Smooth muscle cell (in vitro differentiated cells): ENCODE measurements around the gene TMEM218. TPM values are rescaled to one million over a fixed set of nuclear protein-coding genes. Genes with fewer than 3 reads are reported as not detected.

Source experiments
- DNase-seq: peaks from one replicate; lab custom pipeline; 2025; ENCODE audit not compliant: unreplicated experiment; lab: John Stamatoyannopoulos, UW
- H2AFZ ChIP-seq: fragments of 200-600 bp; sonication (generic); 2 replicates; pipeline ENCODE4 v1.6.0; 2016; ENCODE audit warnings: antibody characterized with exemption, low read depth, mild to moderate bottlenecking
- H3F3A ChIP-seq: fragments of 200-600 bp; sonication (generic); 2 replicates; pipeline ENCODE4 v1.6.0; 2017; ENCODE audit warnings: antibody characterized with exemption, low read depth
- H3K27ac ChIP-seq: fragments of 200-600 bp; sonication (generic); 2 replicates; pipeline ENCODE4 v1.5.1; 2016; ENCODE audit warnings: low read depth, mild to moderate bottlenecking
- H3K27me3 ChIP-seq: fragments of 200-600 bp; sonication (generic); 2 replicates; pipeline ENCODE4 v1.6.1; 2016; ENCODE audit warnings: low read depth, mild to moderate bottlenecking
- H3K36me3 ChIP-seq: fragments of 200-600 bp; sonication (generic); 2 replicates; pipeline ENCODE4 v1.5.1; 2016; ENCODE audit warnings: low read depth
- H3K4me1 ChIP-seq: fragments of 200-600 bp; sonication (generic); 2 replicates; pipeline ENCODE4 v1.5.1; 2016; ENCODE audit warnings: low read depth
- H3K4me2 ChIP-seq: fragments of 200-600 bp; sonication (generic); 2 replicates; pipeline ENCODE4 v1.6.0; 2016; ENCODE audit warnings: mild to moderate bottlenecking
- H3K4me3 ChIP-seq: fragments of 200-600 bp; sonication (generic); 2 replicates; pipeline ENCODE4 v1.5.1; 2016; ENCODE audit warnings: mild to moderate bottlenecking
- H3K79me2 ChIP-seq: fragments of 200-600 bp; sonication (generic); 2 replicates; pipeline ENCODE4 v1.6.0; 2016; ENCODE audit warnings: low read depth, mild to moderate bottlenecking
- H3K9ac ChIP-seq: fragments of 200-600 bp; sonication (generic); 2 replicates; pipeline ENCODE4 v1.6.0; 2016; ENCODE audit warnings: low read depth
- H3K9me3 ChIP-seq: fragments of 200-600 bp; sonication (generic); replicated peaks from 2 replicates; pipeline ENCODE4 v1.5.1; 2016; ENCODE audit warnings: low read depth
- H4K20me1 ChIP-seq: fragments of 200-600 bp; sonication (generic); 2 replicates; pipeline ENCODE4 v1.6.0; 2016; ENCODE audit warnings: low read depth
- WGBS: methylation state at CpG from one replicate; pipeline ENCODE4 v1.1.7; 2016; ENCODE audit warnings: low lambda C conversion rate; 5-methylcytosine and 5-hydroxymethylcytosine counted together
- polyA plus RNA-seq: library from polyadenylated mRNA; unstranded; fragments of >200 nt; fragmentation: Nextera tagmentation; extraction: Ambion mirVana; gene quantifications from 2 replicates; pipeline ENCODE4 v1.2.1, GENCODE V29; 2016
- total RNA-seq: library from RNA; depleted of rRNA; stranded (reverse); fragments of >200 nt; gene quantifications from 2 replicates; pipeline ENCODE4 v1.2.3, GENCODE V29; 2014
- TF ChIP-seq, protein P1 (sequence below): fragments of 200-600 bp; sonication (generic); IDR thresholded peaks from 2 replicates; pipeline ENCODE4 v1.5.1; 2017; ENCODE audit warnings: borderline replicate concordance, mild to moderate bottlenecking, antibody characterized with exemption; ENCODE audit not compliant: insufficient read depth, poor library complexity, severe bottlenecking

Gene TMEM218
- total and polyA plus RNA-seq, 2 experiments from 2014 or later: 22.1 to 30.7 TPM

DNA sequence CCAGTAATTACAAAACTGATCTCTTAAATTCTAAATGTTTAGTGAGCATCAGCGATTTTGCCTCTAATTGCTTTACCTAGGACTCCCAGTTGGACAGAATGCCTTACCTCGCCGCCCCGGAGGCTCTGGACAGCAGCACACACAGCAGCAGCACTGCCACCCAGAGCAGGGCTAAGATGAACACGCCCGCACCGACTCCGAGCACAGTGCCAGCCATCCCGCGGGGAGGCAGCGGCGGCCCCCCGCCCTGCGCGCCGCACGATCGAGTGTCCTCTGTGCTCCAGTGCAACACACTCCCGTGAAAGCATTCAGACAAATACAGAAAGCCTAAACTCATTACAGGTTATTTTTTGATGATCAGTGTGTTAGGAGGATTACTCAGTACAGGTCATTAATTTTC lies 9.4 kb downstream of the TMEM218 start:
- WGBS: 98% methylated on average over 19 of the region's 19 CpGs
- peaks cover 6% of the 10 kb centered on the region for H3K36me3 ChIP-seq
- no peaks in the 10 kb centered on the region for H3K27me3 ChIP-seq
- no peak for DNase-seq
- TF ChIP-seq, protein P1, sequence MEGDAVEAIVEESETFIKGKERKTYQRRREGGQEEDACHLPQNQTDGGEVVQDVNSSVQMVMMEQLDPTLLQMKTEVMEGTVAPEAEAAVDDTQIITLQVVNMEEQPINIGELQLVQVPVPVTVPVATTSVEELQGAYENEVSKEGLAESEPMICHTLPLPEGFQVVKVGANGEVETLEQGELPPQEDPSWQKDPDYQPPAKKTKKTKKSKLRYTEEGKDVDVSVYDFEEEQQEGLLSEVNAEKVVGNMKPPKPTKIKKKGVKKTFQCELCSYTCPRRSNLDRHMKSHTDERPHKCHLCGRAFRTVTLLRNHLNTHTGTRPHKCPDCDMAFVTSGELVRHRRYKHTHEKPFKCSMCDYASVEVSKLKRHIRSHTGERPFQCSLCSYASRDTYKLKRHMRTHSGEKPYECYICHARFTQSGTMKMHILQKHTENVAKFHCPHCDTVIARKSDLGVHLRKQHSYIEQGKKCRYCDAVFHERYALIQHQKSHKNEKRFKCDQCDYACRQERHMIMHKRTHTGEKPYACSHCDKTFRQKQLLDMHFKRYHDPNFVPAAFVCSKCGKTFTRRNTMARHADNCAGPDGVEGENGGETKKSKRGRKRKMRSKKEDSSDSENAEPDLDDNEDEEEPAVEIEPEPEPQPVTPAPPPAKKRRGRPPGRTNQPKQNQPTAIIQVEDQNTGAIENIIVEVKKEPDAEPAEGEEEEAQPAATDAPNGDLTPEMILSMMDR: no peak
- no peak overlapping the region for H3K9ac ChIP-seq
- no peak overlapping the region for H3K4me3 ChIP-seq
- no peaks in the 10 kb centered on the region for H4K20me1 ChIP-seq
- no peak overlapping the region for H2AFZ ChIP-seq
- H3K4me1 ChIP-seq: no peaks in the 10 kb centered on the region
- no peaks in the 10 kb centered on the region for H3F3A ChIP-seq
- no peaks in the 10 kb centered on the region for H3K9me3 ChIP-seq
- peaks cover 5% of the 10 kb centered on the region for H3K79me2 ChIP-seq
- H3K27ac ChIP-seq: no peak overlapping the region
- H3K4me2 ChIP-seq: no peak overlapping the region

DNA sequence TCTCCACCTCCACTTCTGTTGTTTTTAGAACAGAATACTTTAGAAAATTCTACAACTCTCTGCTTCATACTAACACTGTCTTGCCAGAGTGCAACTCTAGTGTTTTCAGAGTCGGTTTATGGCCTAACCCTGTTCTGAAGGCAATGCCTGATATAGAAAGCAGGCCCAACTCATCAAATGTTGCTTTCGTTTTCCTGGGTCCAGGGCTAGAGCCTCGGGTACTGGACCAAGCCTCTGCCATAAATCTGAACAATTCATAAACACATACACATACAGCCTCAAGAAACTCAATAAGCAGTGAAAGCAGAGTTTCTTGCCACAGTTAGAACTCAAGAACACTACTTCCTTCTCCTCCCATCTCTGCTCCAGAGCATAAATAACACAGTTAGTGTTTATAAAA lies 9.8 kb downstream of the TMEM218 start:
- Histone ChIP-seq H4K20me1 (no peaks in the 10 kb centered on the region), H3K27ac (no peak overlapping the region), H3K9ac (no peak overlapping the region), H2AFZ (no peak overlapping the region), H3K4me2 (no peak overlapping the region), H3K79me2 (peaks cover 5% of the 10 kb centered on the region), H3K9me3 (no peaks in the 10 kb centered on the region), H3K4me3 (no peak overlapping the region), H3K4me1 (no peaks in the 10 kb centered on the region), H3K27me3 (no peaks in the 10 kb centered on the region), H3K36me3 (peaks cover 7% of the 10 kb centered on the region), H3F3A (no peaks in the 10 kb centered on the region)
- WGBS: 95% methylated on average over 3 of the region's 3 CpGs
- TF ChIP-seq, protein P1: no peak
- DNase-seq: no peak

DNA sequence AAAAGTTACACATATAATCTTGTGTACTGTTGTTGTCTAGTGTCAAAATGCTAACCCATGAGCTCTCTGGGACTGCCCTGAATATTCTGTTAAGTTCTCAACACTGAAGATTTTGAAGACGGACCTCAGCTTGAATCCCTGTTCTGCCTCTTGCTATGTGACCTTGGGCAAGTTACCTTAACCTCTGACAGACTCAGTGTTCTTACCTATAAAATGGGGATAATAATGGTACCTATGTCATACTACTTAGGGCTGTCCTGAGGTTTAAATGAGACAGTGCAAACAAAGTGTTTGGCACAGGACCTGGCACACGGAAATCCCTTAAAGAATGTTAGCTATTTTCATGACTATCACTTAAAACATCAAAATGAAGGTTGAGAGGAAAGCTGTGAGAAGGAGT lies 11.3 kb downstream of the TMEM218 start:
- no peaks in the 10 kb centered on the region for H3K4me1 ChIP-seq
- no peaks in the 10 kb centered on the region for H3K79me2 ChIP-seq
- H3K4me3 ChIP-seq: no peak overlapping the region
- no peaks in the 10 kb centered on the region for H3K9me3 ChIP-seq
- no peak overlapping the region for H3K27ac ChIP-seq
- WGBS: 91% methylated on average over 2 of the region's 2 CpGs
- H3F3A ChIP-seq: no peaks in the 10 kb centered on the region
- TF ChIP-seq, protein P1: no peak
- H2AFZ ChIP-seq: no peak overlapping the region
- no peak for DNase-seq
- no peak overlapping the region for H3K4me2 ChIP-seq
- H3K27me3 ChIP-seq: no peaks in the 10 kb centered on the region
- H3K36me3 ChIP-seq: peaks cover 7% of the 10 kb centered on the region
- H3K9ac ChIP-seq: no peak overlapping the region
- H4K20me1 ChIP-seq: no peaks in the 10 kb centered on the region

DNA sequence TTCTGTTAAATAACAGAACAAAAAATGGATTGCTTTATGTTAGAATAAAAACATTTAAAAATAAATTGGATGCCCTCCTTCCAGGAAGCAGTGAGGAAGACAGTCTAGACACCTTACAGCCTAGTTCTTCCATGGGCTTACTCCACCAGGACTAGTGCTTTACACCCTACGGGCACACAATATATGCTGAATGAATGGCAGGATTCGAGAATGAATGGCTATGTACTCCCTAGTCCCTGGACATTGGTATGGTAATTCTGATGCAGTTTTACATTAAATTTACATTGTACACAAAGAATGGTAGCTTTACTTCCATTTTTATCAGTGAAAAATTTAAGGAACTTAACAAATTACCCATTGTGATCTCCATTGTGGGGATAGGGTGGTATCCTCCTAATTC lies 16.7 kb downstream of the TMEM218 start:
- H3K4me2 ChIP-seq: no peak overlapping the region
- no peaks in the 10 kb centered on the region for H4K20me1 ChIP-seq
- H3K36me3 ChIP-seq: peaks cover 7% of the 10 kb centered on the region
- H2AFZ ChIP-seq: no peak overlapping the region
- H3K79me2 ChIP-seq: no peaks in the 10 kb centered on the region
- TF ChIP-seq, protein P1: no peak
- H3K27me3 ChIP-seq: no peaks in the 10 kb centered on the region
- H3K4me3 ChIP-seq: no peak overlapping the region
- peaks cover 22% of the 10 kb centered on the region for H3K4me1 ChIP-seq
- no peak overlapping the region for H3K9ac ChIP-seq
- H3K27ac ChIP-seq: no peak overlapping the region
- WGBS: 90% methylated on average over 2 of the region's 2 CpGs
- no peak for DNase-seq
- no peaks in the 10 kb centered on the region for H3K9me3 ChIP-seq
- no peaks in the 10 kb centered on the region for H3F3A ChIP-seq
